Loucy (cell line): ENCODE results near the gene CDK8.

Source experiments
- H2AFZ ChIP-seq: fragments of 200-600 bp; sonication (generic); 2 replicates; pipeline ENCODE4 v1.6.0; 2016; ENCODE audit warnings: antibody characterized with exemption, mild to moderate bottlenecking, low read length, moderate library complexity
- H3F3A ChIP-seq: fragments of 200-600 bp; 2 replicates; pipeline ENCODE4 v1.6.0; 2016; ENCODE audit warnings: antibody characterized with exemption, low read depth, mild to moderate bottlenecking
- H3K27me3 ChIP-seq: fragments of 200-600 bp; sonication (generic); 2 replicates; pipeline ENCODE4 v1.6.1; 2014; ENCODE audit warnings: low read length, mild to moderate bottlenecking; ENCODE audit not compliant: insufficient read depth, poor library complexity, severe bottlenecking
- H3K36me3 ChIP-seq: fragments of 200-600 bp; sonication (generic); 2 replicates; pipeline ENCODE4 v1.6.1; 2016; ENCODE audit warnings: low read length; ENCODE audit not compliant: insufficient read depth
- H3K4me1 ChIP-seq: fragments of 200-600 bp; sonication (generic); 2 replicates; pipeline ENCODE4 v1.5.1; 2014; ENCODE audit warnings: low read length, mild to moderate bottlenecking; ENCODE audit not compliant: insufficient read depth, poor library complexity, severe bottlenecking
- H3K4me2 ChIP-seq: fragments of 200-600 bp; sonication (generic); 2 replicates; pipeline ENCODE4 v1.6.0; 2014; ENCODE audit warnings: antibody characterized with exemption, low read length, low read depth, mild to moderate bottlenecking; ENCODE audit not compliant: poor library complexity, severe bottlenecking
- H3K4me3 ChIP-seq: fragments of 200-600 bp; sonication (generic); 2 replicates; pipeline ENCODE4 v1.5.1; 2014; ENCODE audit warnings: low read length, mild to moderate bottlenecking, mixed read lengths; ENCODE audit not compliant: poor library complexity, severe bottlenecking
- H3K79me2 ChIP-seq: fragments of 200-600 bp; sonication (generic); 2 replicates; pipeline ENCODE4 v1.6.1; 2014; ENCODE audit warnings: low read length; ENCODE audit not compliant: insufficient read depth
- H3K9ac ChIP-seq: fragments of 200-600 bp; sonication (generic); 2 replicates; pipeline ENCODE4 v1.6.0; 2014; ENCODE audit warnings: mild to moderate bottlenecking, low read depth, low read length, moderate library complexity; ENCODE audit not compliant: poor library complexity, severe bottlenecking
- H3K9me2 ChIP-seq: fragments of 200-600 bp; sonication (generic); replicated peaks from 2 replicates; pipeline ENCODE4 v1.6.1; 2016; ENCODE audit warnings: low read depth, low read length, mixed read lengths
- H3K9me3 ChIP-seq: fragments of 200-600 bp; sonication (generic); 2 replicates; pipeline ENCODE4 v1.6.1; 2014; ENCODE audit warnings: mild to moderate bottlenecking, antibody characterized with exemption, low read length, low read depth; ENCODE audit not compliant: insufficient read depth
- H4K20me1 ChIP-seq: fragments of 200-600 bp; sonication (generic); 2 replicates; pipeline ENCODE4 v1.6.0; 2014; ENCODE audit warnings: antibody characterized with exemption, low read length, mild to moderate bottlenecking; ENCODE audit not compliant: insufficient read depth, poor library complexity, severe bottlenecking
- EZH2phosphoT487 ChIP-seq: fragments of 200-600 bp; IDR thresholded peaks from 2 replicates; pipeline ENCODE4 v1.6.1; 2018; ENCODE audit warnings: antibody characterized with exemption, mild to moderate bottlenecking, moderate library complexity, borderline replicate concordance
- TF ChIP-seq, protein P1 (sequence below): fragments of 200-600 bp; sonication (generic); conservative IDR thresholded peaks from 2 replicates; pipeline ENCODE4 v1.5.1; 2014; ENCODE audit warnings: mild to moderate bottlenecking, antibody characterized with exemption, low read length

Gene CDK8

DNA sequence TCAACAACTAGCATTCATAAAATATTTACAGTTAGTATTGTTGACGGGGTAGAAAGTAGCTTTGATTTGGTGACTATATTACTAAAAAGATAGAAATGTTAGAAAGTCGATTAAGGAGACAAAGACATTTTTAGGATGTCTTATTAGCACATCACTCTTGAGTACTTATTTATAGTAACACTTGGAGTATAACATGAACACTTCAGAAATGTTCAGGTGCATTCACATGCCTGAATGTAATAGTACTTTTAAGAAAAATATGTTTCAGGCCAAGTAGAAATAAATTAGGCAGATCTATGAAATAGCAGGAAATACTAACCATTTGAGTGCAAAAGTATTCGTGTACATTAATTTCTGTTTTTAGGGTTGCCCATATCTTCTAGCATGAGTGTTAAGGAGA lies 70.4 kb downstream of the CDK8 start:
- Histone ChIP-seq H3K4me1 (peaks cover 16% of the 10 kb centered on the region), H3K9me3 (no peaks in the 10 kb centered on the region), H4K20me1 (peaks cover 11% of the 10 kb centered on the region), H3K27me3 (no peaks in the 10 kb centered on the region), H3K9me2 (no peaks in the 10 kb centered on the region), H3K4me2 (no peak overlapping the region), H3K36me3 (no peaks in the 10 kb centered on the region), H3K79me2 (peaks cover 46% of the 10 kb centered on the region), H2AFZ (no peak overlapping the region), H3K4me3 (no peak overlapping the region), H3F3A (no peaks in the 10 kb centered on the region), H3K9ac (no peak overlapping the region)
- TF ChIP-seq, protein P1, sequence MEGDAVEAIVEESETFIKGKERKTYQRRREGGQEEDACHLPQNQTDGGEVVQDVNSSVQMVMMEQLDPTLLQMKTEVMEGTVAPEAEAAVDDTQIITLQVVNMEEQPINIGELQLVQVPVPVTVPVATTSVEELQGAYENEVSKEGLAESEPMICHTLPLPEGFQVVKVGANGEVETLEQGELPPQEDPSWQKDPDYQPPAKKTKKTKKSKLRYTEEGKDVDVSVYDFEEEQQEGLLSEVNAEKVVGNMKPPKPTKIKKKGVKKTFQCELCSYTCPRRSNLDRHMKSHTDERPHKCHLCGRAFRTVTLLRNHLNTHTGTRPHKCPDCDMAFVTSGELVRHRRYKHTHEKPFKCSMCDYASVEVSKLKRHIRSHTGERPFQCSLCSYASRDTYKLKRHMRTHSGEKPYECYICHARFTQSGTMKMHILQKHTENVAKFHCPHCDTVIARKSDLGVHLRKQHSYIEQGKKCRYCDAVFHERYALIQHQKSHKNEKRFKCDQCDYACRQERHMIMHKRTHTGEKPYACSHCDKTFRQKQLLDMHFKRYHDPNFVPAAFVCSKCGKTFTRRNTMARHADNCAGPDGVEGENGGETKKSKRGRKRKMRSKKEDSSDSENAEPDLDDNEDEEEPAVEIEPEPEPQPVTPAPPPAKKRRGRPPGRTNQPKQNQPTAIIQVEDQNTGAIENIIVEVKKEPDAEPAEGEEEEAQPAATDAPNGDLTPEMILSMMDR = no peak
- TF ChIP-seq EZH2phosphoT487 = no peak

DNA sequence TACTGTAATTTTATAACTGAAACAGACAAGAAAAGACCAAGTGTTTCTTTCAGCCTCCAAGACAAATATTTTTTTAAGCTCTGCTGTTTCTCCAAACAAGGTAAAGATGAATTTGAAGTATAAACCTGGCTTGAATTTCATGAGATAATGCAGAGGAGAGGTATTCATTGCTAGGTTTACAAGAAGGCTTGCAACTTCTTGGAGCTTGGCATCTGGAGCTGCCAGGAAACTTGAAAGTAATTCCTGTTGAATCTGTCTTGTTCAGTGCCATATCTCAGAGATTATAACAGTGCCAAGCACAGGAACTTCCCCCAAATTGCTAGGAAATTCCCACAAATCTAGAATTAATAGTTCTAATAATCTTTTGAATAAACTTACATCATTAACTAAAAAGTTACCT lies 70.9 kb downstream of the CDK8 start:
- Histone ChIP-seq H3K4me3 (no peak overlapping the region), H3K79me2 (peaks cover 49% of the 10 kb centered on the region), H3K9me3 (no peaks in the 10 kb centered on the region), H3K9ac (no peak overlapping the region), H3K4me1 (peaks cover 17% of the 10 kb centered on the region), H3F3A (no peaks in the 10 kb centered on the region), H3K4me2 (no peak overlapping the region), H3K36me3 (no peaks in the 10 kb centered on the region), H3K9me2 (no peaks in the 10 kb centered on the region), H3K27me3 (no peaks in the 10 kb centered on the region), H4K20me1 (peaks cover 11% of the 10 kb centered on the region), H2AFZ (no peak overlapping the region)
- TF ChIP-seq EZH2phosphoT487 = no peak
- TF ChIP-seq, protein P1 = no peak

DNA sequence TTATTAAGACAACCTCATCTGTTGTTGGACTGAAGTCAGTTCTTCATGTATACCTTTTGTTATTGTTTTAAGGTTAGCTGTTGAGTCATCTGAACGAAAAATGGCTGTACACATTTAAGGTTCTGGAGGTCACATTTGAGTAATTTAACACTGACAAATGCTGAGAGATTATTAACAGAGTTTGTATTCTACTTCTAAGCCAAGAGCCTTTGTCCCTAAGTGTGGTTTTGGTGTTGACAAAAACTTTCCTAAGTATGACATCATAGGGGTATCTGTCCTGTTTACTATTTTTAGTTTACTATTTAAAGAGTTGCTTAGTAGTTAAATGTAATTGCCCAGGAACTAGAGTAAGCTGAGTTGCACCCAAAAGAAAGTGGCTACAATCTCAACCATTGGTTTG lies 71.9 kb downstream of the CDK8 start:
- Histone ChIP-seq H2AFZ (no peak overlapping the region), H3K4me3 (no peak overlapping the region), H3K9me3 (no peaks in the 10 kb centered on the region), H3K27me3 (no peaks in the 10 kb centered on the region), H3K9ac (no peak overlapping the region), H3K79me2 (peaks cover 59% of the 10 kb centered on the region), H3K36me3 (no peaks in the 10 kb centered on the region), H3K4me1 (peaks cover 26% of the 10 kb centered on the region), H3K4me2 (no peak overlapping the region), H3K9me2 (no peaks in the 10 kb centered on the region), H4K20me1 (peaks cover 11% of the 10 kb centered on the region), H3F3A (no peaks in the 10 kb centered on the region)
- no peak for TF ChIP-seq EZH2phosphoT487
- TF ChIP-seq, protein P1 = no peak
